ENCODE results near the gene SETD2.

The SETD2 gene

DNA sequence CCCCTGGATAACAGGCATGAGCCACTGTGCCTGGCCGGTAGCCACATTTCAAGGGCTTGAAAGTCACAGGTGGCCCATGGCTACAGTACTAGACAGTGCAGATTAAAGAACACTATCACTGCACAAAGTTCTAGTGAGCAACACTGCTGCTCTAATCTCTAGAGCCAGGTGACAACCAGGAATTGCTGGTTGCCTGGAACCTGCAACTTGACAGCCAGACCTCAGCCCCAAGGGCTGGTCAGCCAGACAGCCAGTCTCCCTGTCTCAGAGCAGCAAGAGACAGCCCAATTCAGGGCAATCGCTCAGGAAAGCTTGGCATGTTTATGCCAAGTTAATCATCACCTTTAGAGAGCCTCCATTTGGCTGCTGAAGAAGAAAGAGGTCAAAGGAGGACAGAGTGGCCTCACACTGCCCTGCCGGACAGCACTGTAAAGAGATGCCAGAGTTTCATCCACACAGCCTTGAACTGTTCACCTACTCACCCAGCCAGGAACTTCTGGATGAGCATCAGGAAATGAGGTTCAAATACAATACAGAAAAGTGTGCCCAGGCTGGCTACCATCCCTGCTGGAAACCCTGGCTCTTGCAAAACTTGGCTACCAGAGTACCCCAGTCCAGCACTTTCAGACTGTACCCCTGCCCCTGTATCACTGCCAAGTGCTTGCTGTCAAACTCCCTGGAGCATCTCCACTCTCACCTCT is 193.4 kb downstream of the SETD2 start:
- Histone ChIP-seq H3K36me3 (ENCODE audit: control insufficient read depth, insufficient read depth, low read length) (peaks cover 18% of the 10 kb centered on the region), H3K4me3 (replicated peaks; ENCODE audit: low read depth, low read length) (no peak overlapping the region), H3K27me3 (replicated peaks; ENCODE audit: control insufficient read depth, insufficient read depth, low read length) (no peaks in the 10 kb centered on the region)
- no peak for DNase-seq (ENCODE audit: extremely low read depth, insufficient read length)
- TF ChIP-seq, protein P1, sequence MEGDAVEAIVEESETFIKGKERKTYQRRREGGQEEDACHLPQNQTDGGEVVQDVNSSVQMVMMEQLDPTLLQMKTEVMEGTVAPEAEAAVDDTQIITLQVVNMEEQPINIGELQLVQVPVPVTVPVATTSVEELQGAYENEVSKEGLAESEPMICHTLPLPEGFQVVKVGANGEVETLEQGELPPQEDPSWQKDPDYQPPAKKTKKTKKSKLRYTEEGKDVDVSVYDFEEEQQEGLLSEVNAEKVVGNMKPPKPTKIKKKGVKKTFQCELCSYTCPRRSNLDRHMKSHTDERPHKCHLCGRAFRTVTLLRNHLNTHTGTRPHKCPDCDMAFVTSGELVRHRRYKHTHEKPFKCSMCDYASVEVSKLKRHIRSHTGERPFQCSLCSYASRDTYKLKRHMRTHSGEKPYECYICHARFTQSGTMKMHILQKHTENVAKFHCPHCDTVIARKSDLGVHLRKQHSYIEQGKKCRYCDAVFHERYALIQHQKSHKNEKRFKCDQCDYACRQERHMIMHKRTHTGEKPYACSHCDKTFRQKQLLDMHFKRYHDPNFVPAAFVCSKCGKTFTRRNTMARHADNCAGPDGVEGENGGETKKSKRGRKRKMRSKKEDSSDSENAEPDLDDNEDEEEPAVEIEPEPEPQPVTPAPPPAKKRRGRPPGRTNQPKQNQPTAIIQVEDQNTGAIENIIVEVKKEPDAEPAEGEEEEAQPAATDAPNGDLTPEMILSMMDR (IDR thresholded peaks at IDR 0.05; ENCODE audit: insufficient read depth, low read length, poor library complexity, severe bottlenecking), result no peak

DNA sequence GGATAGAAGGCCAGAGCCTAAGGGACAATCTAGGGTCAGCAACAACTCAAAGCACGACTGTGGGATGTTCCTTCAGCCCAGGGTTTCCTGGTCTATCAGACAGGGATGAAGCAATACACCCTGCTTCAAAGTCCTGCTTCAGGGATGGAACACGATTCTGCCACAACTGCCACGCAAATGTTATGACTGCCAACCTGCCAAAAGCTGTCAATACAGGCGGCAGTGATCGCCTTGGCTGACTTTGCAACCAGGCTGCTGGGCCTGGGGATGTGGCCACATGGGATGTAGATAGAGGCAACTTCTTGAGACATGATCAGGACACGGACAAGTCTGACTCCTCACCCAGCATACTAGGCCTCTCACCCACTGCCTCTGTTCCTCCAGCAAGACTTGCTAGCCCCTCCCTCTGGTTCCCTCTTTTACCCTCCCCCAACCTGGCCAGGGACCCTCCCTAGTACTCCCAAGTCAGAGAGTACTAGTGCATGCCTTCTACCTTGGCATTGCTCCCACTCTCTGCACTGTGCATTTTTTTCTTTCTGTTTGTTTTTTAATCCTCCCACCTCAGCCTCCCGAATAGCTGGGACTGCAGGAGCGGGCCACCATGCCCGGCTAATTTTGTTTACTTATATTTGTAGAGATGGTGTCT is 195.0 kb downstream of the SETD2 start:
- DNase-seq (ENCODE audit: extremely low read depth, insufficient read length), result no peak
- Histone ChIP-seq H3K27me3 (replicated peaks; ENCODE audit: control insufficient read depth, insufficient read depth, low read length) (no peaks in the 10 kb centered on the region), H3K36me3 (ENCODE audit: control insufficient read depth, insufficient read depth, low read length) (peaks cover 21% of the 10 kb centered on the region), H3K4me3 (replicated peaks; ENCODE audit: low read depth, low read length) (no peak overlapping the region)
- TF ChIP-seq, protein P1 (IDR thresholded peaks at IDR 0.05; ENCODE audit: insufficient read depth, low read length, poor library complexity, severe bottlenecking), result no peak

DNA sequence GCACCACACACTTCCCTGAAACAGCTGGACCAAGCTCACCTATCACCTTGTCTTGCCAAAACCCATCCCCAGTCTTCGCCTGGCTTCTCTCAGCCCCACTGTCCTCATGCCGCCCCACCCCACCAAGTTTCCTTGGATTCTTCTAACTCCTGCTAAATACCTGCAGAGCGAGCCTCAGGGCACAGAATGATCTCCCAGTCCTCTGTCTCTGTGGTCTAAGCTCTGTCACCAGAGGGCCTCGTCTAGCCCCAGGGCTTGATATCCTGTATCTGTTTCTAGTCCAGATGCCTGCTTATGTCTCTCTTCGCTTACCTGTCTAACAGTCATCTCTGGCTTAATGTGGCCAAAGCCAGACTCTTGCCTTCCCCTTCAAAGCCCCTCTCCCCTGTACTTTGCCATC is 197.1 kb downstream of the SETD2 start:
- Histone ChIP-seq H3K36me3 (ENCODE audit: control insufficient read depth, insufficient read depth, low read length) (peaks cover 21% of the 10 kb centered on the region), H3K4me3 (replicated peaks; ENCODE audit: low read depth, low read length) (no peak overlapping the region), H3K27me3 (replicated peaks; ENCODE audit: control insufficient read depth, insufficient read depth, low read length) (no peaks in the 10 kb centered on the region)
- DNase-seq (ENCODE audit: extremely low read depth, insufficient read length), result no peak
- TF ChIP-seq, protein P1 (IDR thresholded peaks at IDR 0.05; ENCODE audit: insufficient read depth, low read length, poor library complexity, severe bottlenecking), result peak; percentile 27

Data from GM06990 (cell line).